Activated naive CD4-positive, alpha-beta T cell (primary cell): ENCODE measurements around the gene FARP2.

Experiments used
- DNase-seq, 4 experiments: peaks; one replicate each; lab custom pipeline; 2025; lab: John Stamatoyannopoulos, UW

Gene FARP2

DNA sequence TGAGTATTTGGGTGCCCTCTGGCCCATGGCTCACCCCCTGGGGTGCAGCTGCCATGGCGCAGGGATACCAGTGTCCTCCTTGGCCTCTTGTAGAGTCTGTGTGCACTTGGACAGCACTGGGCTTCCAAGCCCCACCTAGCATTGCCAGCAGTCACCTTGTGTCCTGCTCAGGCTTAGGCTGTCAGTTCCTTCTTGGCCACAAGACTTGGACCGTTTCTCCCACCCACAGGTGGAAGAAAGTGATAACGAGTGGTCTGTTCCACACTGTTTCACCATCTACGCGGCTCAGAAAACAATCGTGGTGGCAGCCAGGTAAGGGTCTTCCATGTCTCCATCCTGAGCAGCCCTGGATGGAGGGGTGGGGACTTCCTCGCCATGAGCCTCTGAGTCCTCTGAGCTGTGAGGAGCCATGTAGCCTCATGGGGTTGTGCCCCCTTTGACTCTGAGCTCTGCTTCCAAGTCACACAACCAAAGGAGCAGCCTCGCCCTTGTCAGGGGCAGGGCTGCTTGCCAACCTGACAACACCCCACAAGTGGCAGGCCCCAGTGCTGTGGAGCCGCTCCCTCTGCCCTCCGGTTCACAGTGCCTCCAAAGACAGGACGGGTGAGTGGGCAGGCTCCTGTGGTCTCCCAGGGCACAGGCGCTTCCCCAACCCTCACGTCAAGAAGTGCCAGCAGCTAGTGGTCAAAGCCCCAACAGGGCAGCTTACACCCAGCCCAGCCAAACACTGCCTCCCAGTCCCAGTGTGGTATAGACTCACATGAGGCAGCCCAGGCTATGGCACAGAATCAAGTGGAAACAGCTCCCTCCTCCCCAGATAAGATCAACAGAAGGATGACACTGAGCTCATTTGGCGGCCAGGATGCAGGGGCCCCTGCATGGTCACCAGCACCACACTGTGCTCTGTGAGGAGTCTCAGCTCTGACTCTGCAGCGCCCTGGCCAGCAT lies 133.9 kb downstream of the FARP2 start:
- DNase-seq = no peak

- no peak for DNase-seq
Measured at GRCh38 chr2:241490825-241491506, 134.9 kb downstream of the FARP2 start.

DNA sequence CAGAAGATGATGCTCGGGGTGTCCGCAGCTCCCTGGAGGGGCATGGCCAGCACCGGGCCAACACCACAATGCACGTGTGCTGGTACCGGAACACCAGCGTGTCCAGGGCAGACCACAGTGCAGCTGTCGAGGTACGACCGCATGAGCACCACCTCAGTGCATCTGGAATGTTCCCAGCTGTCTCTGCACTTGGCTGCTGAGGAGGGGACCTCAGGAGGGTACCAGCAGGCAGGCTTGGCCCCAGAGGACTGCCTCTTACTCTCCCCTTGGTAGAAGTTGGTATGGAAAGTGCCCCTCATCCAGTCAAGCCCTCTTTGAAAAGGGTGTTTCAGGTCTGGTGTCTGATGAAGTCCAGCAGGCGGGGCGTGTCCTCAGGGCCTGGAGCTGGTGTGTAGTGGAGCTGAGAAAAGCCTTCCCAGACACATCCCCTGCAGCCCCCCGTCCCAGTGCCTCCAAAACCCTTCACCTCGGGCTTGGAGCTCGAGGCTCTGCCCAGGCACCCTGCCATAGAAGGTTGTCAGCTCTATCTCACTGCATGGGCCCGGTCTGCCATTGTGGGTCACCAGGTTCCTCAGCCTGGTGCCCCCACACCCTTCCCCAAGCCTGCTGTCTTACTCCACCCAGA lies 135.6 kb downstream of the FARP2 start:
- DNase-seq = no peak

GRCh38 chr2:241492174-241492565 lies 136.1 kb downstream of the FARP2 start:
- DNase-seq = no peak

DNA sequence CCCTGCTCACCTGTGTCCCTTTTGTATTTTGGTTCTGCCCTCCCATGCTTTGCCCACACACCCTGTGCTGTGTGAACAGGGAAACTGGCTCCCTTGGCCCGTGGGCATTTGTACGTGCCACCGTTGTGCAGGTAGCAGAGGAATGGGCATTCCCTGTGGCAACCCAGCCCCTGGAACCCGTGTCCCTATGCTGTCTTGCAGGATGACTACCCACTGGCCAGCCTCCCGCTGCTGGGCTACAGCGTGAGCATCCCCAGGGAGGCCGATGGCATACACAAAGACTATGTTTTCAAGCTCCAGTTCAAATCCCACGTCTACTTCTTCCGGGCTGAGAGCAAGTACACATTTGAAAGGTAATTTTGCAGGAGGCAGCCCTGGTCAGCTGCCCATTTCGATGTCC lies 137.0 kb downstream of the FARP2 start:
- DNase-seq = no peak

- no peak for DNase-seq
Measured at GRCh38 chr2:241494311-241494908, 138.3 kb downstream of the FARP2 start.

- no peak for DNase-seq
Measured at GRCh38 chr2:241495172-241496002, 139.3 kb downstream of the FARP2 start.

GRCh38 chr2:241496003-241496707 lies 140.1 kb downstream of the FARP2 start:
- no peak for DNase-seq

DNA sequence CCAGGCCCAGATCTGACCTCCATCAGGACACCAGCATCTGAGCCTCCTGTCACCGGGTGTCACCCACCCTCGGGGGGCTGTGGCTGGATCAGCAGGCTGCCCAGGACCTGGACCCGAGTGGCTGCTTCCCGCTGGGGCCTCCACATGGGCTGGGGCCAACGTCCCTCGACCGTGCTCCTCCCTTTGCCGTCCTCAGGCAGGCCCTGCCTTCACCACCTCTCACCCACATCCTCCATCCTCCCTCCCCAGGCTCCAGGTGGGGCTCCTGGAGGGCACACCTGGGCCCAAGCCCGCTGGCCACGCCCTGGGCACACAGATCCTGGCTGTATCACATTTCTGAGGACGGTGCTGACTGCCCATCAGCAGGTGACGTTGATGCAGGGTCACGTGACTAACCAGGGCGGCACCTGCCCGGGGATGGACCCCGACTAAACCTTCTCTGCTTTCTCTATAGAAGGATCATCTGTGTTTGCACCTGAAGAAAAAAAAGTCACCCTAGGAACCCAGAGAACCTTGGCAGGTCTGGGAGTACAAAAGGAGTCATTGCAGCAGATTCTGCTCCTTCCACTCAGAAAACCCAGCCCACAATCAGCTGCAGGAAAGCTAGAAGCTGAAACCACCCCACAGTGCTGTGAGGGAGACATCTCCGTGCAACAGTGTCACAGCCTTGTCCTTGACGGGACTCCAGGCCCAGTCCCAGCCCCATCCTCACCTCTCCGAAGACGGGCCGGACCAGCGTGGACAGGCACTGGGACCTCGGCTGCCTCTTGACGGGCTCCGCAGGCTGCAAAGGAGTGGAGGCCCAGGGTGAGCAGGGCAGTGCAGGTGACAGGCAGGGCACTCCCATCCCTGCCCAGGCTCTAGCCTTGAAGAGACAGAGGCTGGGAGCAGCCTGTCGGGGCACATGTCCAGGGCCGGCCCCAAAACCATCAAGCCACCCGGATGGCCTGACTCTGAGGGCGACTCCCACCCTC lies 141.1 kb downstream of the FARP2 start:
- no peak for DNase-seq

GRCh38 chr2:241498115-241499070 lies 142.3 kb downstream of the FARP2 start:
- DNase-seq = no peak

DNA sequence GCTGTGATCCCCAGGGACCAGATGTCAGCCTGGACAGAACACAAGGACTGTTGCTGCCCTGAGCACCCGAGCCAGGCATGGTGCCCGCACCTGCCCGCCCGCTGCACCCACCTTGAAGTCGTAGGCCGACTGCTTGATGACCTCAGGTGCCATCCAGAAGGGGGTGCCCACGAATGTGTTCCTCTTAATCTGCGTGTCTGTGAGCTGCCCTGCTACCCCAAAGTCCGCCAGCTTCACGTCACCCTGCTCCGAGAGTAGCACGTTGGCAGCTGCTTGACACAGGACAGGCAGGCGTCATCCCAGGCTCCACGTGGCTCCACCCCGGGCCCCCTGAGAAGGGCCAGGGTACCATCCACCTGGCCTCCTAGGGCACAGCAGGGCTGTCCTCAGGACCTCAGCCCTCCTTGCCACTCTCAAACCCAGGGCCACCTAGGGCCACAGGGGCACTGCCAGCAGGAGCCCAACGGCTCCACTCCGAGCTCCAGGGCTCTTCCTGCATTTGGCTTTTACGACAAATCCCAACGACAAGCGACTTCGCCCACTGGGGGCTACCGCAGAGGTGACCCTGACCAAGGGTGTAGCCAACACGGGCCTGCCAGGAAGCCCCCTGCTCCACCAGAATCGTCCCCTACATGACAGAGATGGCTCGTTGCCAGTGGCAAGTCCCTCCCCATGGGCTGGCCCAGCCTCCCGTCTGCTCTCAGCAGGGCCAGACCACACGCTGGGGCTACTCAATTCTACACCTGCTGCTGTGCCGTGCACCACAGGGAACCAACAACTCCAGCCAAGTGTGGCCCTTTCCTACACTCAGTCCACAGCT lies 143.3 kb downstream of the FARP2 start:
- no peak for DNase-seq

DNA sequence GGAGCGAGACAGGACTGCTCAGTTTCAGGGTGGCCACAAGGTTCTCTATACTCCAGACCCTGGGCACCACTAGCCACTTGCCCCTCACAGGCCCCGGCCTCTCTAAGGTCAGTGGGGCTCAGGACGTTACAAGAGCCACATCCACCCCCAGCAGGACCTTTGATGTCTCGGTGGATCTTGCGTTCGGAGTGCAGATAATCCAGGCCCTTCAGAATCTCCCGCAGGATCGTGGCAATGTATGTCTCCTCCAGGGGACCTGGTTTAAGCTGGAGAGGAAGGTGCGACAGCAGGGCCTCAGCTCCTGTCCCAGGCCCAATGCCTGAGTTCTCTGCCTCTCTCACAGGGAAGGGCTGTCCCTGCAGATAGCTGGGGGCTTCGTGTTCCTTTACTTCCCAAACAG lies 143.9 kb downstream of the FARP2 start:
- DNase-seq = no peak

DNA sequence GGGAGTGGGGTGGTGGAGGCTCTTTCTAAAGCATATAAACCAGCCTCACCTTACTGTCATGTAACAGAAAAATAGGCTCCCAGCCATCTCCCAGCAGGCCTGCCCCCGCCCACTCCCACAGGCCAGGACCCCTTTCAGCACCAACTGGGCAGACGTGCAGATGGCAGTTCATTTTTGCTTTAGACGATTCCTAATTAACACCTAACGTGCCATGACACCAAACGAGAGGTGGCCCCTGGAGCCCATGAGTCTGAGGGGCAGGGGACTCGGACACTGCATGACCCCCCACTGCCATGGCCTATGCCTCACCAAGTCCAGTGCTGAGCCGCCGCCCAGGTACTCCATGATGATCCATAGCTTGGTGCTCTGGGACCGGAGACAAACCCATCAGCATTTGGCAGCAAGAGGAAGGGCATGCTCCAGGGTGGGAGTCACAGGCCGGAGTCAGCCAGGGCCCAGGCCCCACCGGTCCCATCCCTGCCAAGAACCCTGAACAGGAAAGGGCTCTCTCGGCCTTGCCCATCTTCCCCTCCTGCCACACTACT lies 144.4 kb downstream of the FARP2 start:
- no peak for DNase-seq

DNA sequence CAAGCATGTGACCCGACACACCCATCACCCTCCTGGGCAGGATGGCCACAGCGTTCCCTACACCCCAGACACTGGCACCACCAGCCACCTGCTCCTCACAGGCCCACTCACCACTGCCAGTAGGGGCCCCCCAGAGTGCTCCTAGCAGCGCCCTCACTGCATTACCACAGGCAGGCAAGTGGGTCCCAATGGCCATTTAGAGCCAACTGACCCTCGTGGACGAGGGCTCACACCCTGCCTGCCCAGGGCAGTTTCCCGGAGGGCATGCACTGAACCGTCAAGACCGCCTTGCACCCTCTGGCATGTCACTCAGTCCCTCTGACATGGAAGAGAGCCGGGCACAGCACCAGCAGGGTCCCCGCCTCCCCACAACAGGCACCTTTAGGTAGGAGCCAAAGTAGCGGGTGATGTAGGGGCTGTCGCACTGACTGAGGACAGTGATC lies 145.0 kb downstream of the FARP2 start:
- DNase-seq = no peak

DNA sequence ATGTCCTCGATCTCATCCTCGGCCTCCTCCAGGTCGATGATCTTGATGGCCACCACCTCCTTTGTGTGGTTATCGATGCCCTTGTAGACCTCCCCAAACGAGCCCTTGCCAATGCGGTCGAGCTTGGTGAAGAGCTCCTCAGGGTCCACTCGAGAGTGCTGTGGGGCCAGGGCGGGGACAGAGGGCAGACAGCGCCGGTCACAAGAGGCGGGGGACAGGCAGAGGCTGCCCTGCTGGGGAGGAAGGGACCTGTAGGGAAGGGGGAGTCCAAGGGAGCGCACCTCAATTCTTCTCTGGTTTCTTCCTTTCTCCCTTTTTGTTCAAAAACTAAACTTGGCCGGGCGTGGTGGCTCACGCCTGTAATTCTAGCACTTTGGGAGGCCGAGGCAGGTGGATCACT lies 145.5 kb downstream of the FARP2 start:
- DNase-seq = no peak

DNA sequence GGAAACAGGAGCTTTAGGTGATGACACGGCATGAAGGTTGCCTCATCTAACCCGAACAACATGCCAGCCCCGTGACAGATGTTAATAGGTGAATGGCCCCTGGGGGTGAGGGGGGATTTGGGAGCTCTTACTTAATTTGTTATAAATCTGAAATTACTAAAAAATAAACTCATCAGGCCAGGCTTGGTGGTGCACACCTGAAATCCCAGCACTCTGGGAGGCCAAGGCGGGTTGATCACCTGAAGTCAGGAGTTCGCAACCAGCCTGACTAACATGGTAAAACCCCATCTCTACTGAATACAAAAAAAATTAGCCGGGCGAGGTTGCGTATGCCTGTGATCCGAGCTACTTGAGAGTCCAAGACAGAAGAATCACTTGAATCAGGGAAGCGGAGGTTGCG lies 146.2 kb downstream of the FARP2 start:
- DNase-seq = no peak

GRCh38 chr2:241503776-241504392 lies 147.8 kb downstream of the FARP2 start:
- DNase-seq = no peak
